Caco-2 (cell line): ENCODE results near the gene CXorf58. TPM values are rescaled to one million over a fixed set of nuclear protein-coding genes. Genes with fewer than 3 reads are reported as not detected.

Experiments used
- BruUV-seq: library from RNA; stranded (reverse); fragments of 400-500 nt; replicated peaks from 2 replicates; lab custom pipeline; 2021; lab: Mats Ljungman, UMichigan
- CTCF ChIA-PET: fragments of 300-600 bp; sonication (Branson Sonifier 250); formaldehyde crosslinking; loops from one replicate; lab custom pipeline; 2022; ENCODE audit warnings: antibody characterized with exemption; lab: Charles Lee
- POLR2A ChIA-PET: fragments of 300-600 bp; sonication (Branson Sonifier 250); formaldehyde crosslinking; loops from one replicate; lab custom pipeline; 2022; ENCODE audit warnings: antibody characterized with exemption; lab: Charles Lee
- DNase-seq, 2 experiments: peaks; one replicate each; pipeline versions ENCODE4 v3.0.0 to v3.0.0-alpha.2; 2020 to 2022
- H3K27me3 ChIP-seq: replicated peaks from 2 replicates; pipeline ENCODE4 v1.6.0; 2011; ENCODE audit warnings: low read length; ENCODE audit not compliant: control insufficient read depth, insufficient read depth
- H3K36me3 ChIP-seq: 2 replicates; pipeline ENCODE4 v1.5.1; 2011; ENCODE audit warnings: low read length; ENCODE audit not compliant: control insufficient read depth, insufficient read depth
- H3K4me1 ChIP-seq: fragments of 250-450 bp; sonication (Bioruptor Pico); 2 replicates; pipeline ENCODE4 v1.5.1; 2020; ENCODE audit warnings: mild to moderate bottlenecking
- H3K4me3 ChIP-seq: 2 replicates; pipeline ENCODE4 v1.5.1; 2011; ENCODE audit warnings: low read depth, mild to moderate bottlenecking, control low read depth, low read length
- H3K9me3 ChIP-seq: fragments of 250-450 bp; sonication (Bioruptor Pico); 2 replicates; pipeline ENCODE4 v1.5.1; 2020; ENCODE audit warnings: mild to moderate bottlenecking, moderate library complexity
- H3K27ac Mint-ChIP-seq: one replicate; pipeline ENCODE4 v1.8.0; 2022; ENCODE audit warnings: mixed read lengths; ENCODE audit not compliant: unreplicated experiment
- H3K27me3 Mint-ChIP-seq: one replicate; pipeline ENCODE4 v1.8.0; 2022; ENCODE audit warnings: mixed read lengths; ENCODE audit not compliant: insufficient read depth, unreplicated experiment
- H3K36me3 Mint-ChIP-seq: one replicate; pipeline ENCODE4 v1.8.0; 2022; ENCODE audit warnings: mild to moderate bottlenecking, mixed read lengths; ENCODE audit not compliant: insufficient read depth, unreplicated experiment
- H3K4me1 Mint-ChIP-seq: one replicate; pipeline ENCODE4 v1.8.0; 2022; ENCODE audit warnings: low read depth, mixed read lengths; ENCODE audit not compliant: unreplicated experiment
- H3K4me3 Mint-ChIP-seq: one replicate; pipeline ENCODE4 v1.8.0; 2022; ENCODE audit warnings: mild to moderate bottlenecking, moderate library complexity, mixed read lengths; ENCODE audit not compliant: unreplicated experiment
- H3K9me3 Mint-ChIP-seq: one replicate; pipeline ENCODE4 v1.8.0; 2022; ENCODE audit warnings: mixed read lengths; ENCODE audit not compliant: unreplicated experiment
- intact Hi-C: fragments of 100-400 bp; cut with micrococcal nuclease; formaldehyde crosslinking; loops from one replicate; pipeline ENCODE4 v1.10.0; 2022; ENCODE audit not compliant: unreplicated experiment
- total RNA-seq: library from RNA; stranded (reverse); gene quantifications from 2 replicates; pipeline ENCODE4 v1.2.3, GENCODE V29; 2022
- TF ChIP-seq, protein P1 (sequence below), 2 experiments: fragments of 200-600 bp in 1 of 2; IDR thresholded peaks; 1 replicate in 1 of 2; 2 replicates in 1 of 2; pipeline versions ENCODE4 v1.5.1 to v1.8.0; 2011 to 2022; ENCODE audit warnings: antibody characterized with exemption in 1 of 2, control low read depth in 1 of 2, inconsistent platforms in 1 of 2, low read depth in 1 of 2, low read length in 1 of 2, mild to moderate bottlenecking in 1 of 2, moderate library complexity in 1 of 2; ENCODE audit not compliant: insufficient read depth in 1 of 2, severe bottlenecking in 1 of 2, unreplicated experiment in 1 of 2

The CXorf58 gene
- total RNA-seq, 1 experiment from 2014 or later, result not detected

DNA sequence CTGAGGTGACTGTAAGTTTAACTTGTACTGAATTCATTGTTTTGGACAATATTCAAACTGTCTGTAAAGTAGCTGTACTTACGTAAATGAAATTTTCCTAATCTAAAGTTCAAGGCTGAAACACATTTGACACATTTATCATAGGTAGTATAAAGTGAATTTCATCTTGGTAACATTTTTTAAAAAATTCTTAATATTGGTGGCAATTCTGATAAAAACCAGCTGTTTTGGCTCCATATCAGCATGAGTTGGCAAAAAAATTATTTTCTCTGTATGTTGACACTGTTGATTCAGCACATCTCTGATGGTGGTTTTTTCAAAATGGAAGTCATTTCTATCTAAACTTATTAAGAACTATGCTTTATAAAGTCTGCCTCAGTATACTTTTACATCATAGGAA is 30.9 kb downstream of the CXorf58 start:
- H3K9me3 Mint-ChIP-seq, result no peaks in the 10 kb centered on the region
- Histone ChIP-seq H3K4me1 (no peaks in the 10 kb centered on the region), H3K27me3 (no peaks in the 10 kb centered on the region), H3K4me3 (no peak overlapping the region), H3K9me3 (no peaks in the 10 kb centered on the region), H3K36me3 (no peaks in the 10 kb centered on the region)
- TF ChIP-seq, protein P1, sequence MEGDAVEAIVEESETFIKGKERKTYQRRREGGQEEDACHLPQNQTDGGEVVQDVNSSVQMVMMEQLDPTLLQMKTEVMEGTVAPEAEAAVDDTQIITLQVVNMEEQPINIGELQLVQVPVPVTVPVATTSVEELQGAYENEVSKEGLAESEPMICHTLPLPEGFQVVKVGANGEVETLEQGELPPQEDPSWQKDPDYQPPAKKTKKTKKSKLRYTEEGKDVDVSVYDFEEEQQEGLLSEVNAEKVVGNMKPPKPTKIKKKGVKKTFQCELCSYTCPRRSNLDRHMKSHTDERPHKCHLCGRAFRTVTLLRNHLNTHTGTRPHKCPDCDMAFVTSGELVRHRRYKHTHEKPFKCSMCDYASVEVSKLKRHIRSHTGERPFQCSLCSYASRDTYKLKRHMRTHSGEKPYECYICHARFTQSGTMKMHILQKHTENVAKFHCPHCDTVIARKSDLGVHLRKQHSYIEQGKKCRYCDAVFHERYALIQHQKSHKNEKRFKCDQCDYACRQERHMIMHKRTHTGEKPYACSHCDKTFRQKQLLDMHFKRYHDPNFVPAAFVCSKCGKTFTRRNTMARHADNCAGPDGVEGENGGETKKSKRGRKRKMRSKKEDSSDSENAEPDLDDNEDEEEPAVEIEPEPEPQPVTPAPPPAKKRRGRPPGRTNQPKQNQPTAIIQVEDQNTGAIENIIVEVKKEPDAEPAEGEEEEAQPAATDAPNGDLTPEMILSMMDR (IDR thresholded peaks at IDR 0.05; ENCODE audit: insufficient read depth in 1 of 2, low read depth in 1 of 2, low read length in 1 of 2, severe bottlenecking in 1 of 2, unreplicated experiment in 1 of 2), result no peak
- no peaks in the 10 kb centered on the region for H3K36me3 Mint-ChIP-seq
- H3K27ac Mint-ChIP-seq, result no peak overlapping the region
- intact Hi-C loops, result loop anchor here (10.0 kb wide), 1 partner anchor 86 kb away; the partner anchor contains the start of gene KLHL15
- H3K4me3 Mint-ChIP-seq, result no peak overlapping the region
- H3K27me3 Mint-ChIP-seq, result peaks cover 3% of the 10 kb centered on the region
- POLR2A ChIA-PET, result no interaction called here
- H3K4me1 Mint-ChIP-seq, result no peaks in the 10 kb centered on the region
- CTCF ChIA-PET, result no interaction called here
- no peak for DNase-seq
- no TSS peak for BruUV-seq

DNA sequence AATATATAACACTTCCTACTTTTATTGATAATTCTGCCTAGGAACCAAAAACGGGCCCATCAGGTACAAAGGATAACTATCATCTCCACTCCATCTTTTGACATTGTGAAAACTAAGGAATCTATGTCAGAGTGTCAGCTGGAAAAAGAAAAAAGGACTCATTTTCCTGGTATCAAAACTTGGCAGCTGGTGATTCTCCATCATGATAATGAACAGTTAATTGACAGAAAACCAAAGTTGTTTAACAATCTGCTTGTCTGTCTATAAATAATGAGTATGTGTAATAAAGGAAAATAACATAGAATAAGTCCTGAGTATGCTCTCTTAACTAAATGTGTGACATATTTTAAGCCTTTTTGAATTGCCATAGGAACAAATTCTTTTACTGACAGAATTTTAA is 31.4 kb downstream of the CXorf58 start:
- Histone ChIP-seq H3K4me3 (no peak overlapping the region), H3K4me1 (no peaks in the 10 kb centered on the region), H3K9me3 (no peaks in the 10 kb centered on the region), H3K27me3 (no peaks in the 10 kb centered on the region), H3K36me3 (no peaks in the 10 kb centered on the region)
- H3K4me1 Mint-ChIP-seq, result no peaks in the 10 kb centered on the region
- peaks cover 3% of the 10 kb centered on the region for H3K27me3 Mint-ChIP-seq
- H3K27ac Mint-ChIP-seq, result no peak overlapping the region
- no peak overlapping the region for H3K4me3 Mint-ChIP-seq
- TF ChIP-seq, protein P1 (IDR thresholded peaks at IDR 0.05; ENCODE audit: insufficient read depth in 1 of 2, low read depth in 1 of 2, low read length in 1 of 2, severe bottlenecking in 1 of 2, unreplicated experiment in 1 of 2), result no peak
- no peak for DNase-seq
- intact Hi-C loops, result loop anchor here (10.0 kb wide), 1 partner anchor 86 kb away; the partner anchor contains the start of gene KLHL15
- CTCF ChIA-PET, result no interaction called here
- no peaks in the 10 kb centered on the region for H3K36me3 Mint-ChIP-seq
- no peaks in the 10 kb centered on the region for H3K9me3 Mint-ChIP-seq
- no TSS peak for BruUV-seq
- POLR2A ChIA-PET, result no interaction called here

- TF ChIP-seq, protein P1 (IDR thresholded peaks at IDR 0.05; ENCODE audit: insufficient read depth in 1 of 2, low read depth in 1 of 2, low read length in 1 of 2, severe bottlenecking in 1 of 2, unreplicated experiment in 1 of 2), result no peak
- Mint-ChIP-seq H3K27me3 (peaks cover 3% of the 10 kb centered on the region), H3K9me3 (no peaks in the 10 kb centered on the region), H3K4me3 (no peak overlapping the region), H3K27ac (no peak overlapping the region), H3K36me3 (no peaks in the 10 kb centered on the region), H3K4me1 (no peaks in the 10 kb centered on the region)
- BruUV-seq, result no TSS peak
- no peak overlapping the region for H3K4me3 ChIP-seq
- ChIA-PET POLR2A (no interaction called here), CTCF (no interaction called here)
- H3K4me1 ChIP-seq, result no peaks in the 10 kb centered on the region
- no peaks in the 10 kb centered on the region for H3K36me3 ChIP-seq
- H3K27me3 ChIP-seq, result no peaks in the 10 kb centered on the region
- intact Hi-C loops, result no loop called here
- DNase-seq, result no peak
- no peaks in the 10 kb centered on the region for H3K9me3 ChIP-seq
These were observed 36.4 kb downstream of the CXorf58 start for GRCh38 chrX:23944234-23944633.
